ENCODE results near the gene COPS3.

Gene COPS3

DNA sequence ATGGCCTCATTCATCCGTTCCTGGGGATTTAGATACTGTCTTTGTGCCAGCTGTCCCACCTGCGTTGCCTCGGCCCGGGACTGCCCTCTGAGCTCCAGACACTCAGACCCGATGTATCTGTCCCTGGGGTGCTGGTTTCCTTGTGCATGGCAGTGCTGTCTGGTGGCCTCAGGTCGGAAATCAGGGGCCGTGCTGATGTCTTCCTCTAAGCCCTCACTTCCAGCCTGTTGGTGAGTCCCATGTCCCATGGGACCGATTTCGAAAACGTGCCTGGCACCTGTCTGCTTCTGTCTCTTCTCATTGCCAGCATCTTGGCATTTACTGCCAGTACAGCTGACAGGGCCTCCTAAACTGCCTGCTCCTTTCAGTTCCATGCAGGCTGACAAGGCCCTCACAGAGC lies 44.2 kb upstream of the COPS3 start:
- Histone ChIP-seq H3K14ac (ENCODE audit: low read length in 2 of 2) (no peak overlapping the region), H3K27ac (ENCODE audit: low read length, poor library complexity, severe bottlenecking) (no peak overlapping the region), H2BK12ac (ENCODE audit: low read length in 2 of 2) (no peak overlapping the region), H2BK120ac (ENCODE audit: low read depth, low read length) (no peak overlapping the region), H3K4ac (ENCODE audit: low read depth in 1 of 2, low read length in 2 of 2) (no peak overlapping the region), H3K9ac (ENCODE audit: low read length) (no peak overlapping the region), H3K9me3 (ENCODE audit: control insufficient read depth, low read length) (no peaks in the 10 kb centered on the region), H3K79me1 (replicated peaks; ENCODE audit: low read length, poor library complexity, severe bottlenecking) (no peaks in the 10 kb centered on the region), H3K18ac (ENCODE audit: low read depth in 1 of 2, low read length in 2 of 2) (no peak overlapping the region), H3K27me3 (ENCODE audit: control insufficient read depth in 1 of 2, insufficient read depth in 1 of 2, low read length in 2 of 2) (peaks cover 0 to 13% of the 10 kb centered on the region in 2 experiments), H3K23ac (ENCODE audit: low read length in 2 of 2) (no peak overlapping the region), H2BK5ac (ENCODE audit: low read depth, low read length, poor library complexity, severe bottlenecking) (no peak overlapping the region), H2AFZ (ENCODE audit: low read depth, low read length) (no peak overlapping the region), H3K4me1 (ENCODE audit: control insufficient read depth, insufficient read depth, low read depth, low read length) (no peaks in the 10 kb centered on the region), H4K8ac (ENCODE audit: low read length) (no peak overlapping the region), H2AK5ac (ENCODE audit: low read length, severe bottlenecking) (no peak overlapping the region), H4K91ac (ENCODE audit: low read length) (no peak overlapping the region), H2BK15ac (ENCODE audit: low read depth, poor library complexity, severe bottlenecking) (no peak overlapping the region), H3K4me3 (ENCODE audit: insufficient read depth in 1 of 2, low read depth in 1 of 2, low read length in 2 of 2) (no peak overlapping the region), H3K4me2 (ENCODE audit: low read length, poor library complexity, severe bottlenecking) (no peak overlapping the region), H3K36me3 (ENCODE audit: control insufficient read depth in 1 of 2, insufficient read depth in 2 of 2, low read depth in 1 of 2, low read length in 2 of 2) (no peaks in the 10 kb centered on the region)
- WGBS = 93% methylated on average over 10 of the region's 10 CpGs
- no peak for DNase-seq

DNA sequence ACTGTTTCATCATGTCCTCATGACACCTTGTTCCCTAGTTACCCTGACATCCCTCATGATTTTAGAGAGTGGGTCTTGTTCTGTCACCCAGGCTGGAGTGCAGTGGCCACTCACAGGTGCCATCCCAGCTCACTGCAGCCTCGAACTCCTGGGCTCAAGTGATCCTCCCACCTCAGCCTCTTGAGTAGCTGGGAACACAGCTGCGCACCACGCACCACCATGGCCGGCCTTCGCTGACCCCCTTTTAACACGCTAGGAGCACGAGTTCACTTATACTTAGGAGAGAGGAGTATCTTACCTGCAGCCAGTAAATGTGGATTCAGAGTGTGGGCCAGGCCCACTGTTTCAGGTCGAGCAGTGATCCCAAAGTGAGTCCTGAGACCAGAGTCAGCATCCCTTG lies 43.6 kb upstream of the COPS3 start:
- no peak overlapping the region for H2BK120ac ChIP-seq (ENCODE audit: low read depth, low read length)
- no peak overlapping the region for H3K18ac ChIP-seq (ENCODE audit: low read depth in 1 of 2, low read length in 2 of 2)
- no peaks in the 10 kb centered on the region for H3K4me1 ChIP-seq (ENCODE audit: control insufficient read depth, insufficient read depth, low read depth, low read length)
- H3K14ac ChIP-seq (ENCODE audit: low read length in 2 of 2) = no peak overlapping the region
- no peak overlapping the region for H3K4me3 ChIP-seq (ENCODE audit: insufficient read depth in 1 of 2, low read depth in 1 of 2, low read length in 2 of 2)
- WGBS = 87% methylated on average over 8 of the region's 8 CpGs
- H2BK5ac ChIP-seq (ENCODE audit: low read depth, low read length, poor library complexity, severe bottlenecking) = no peak overlapping the region
- no peaks in the 10 kb centered on the region for H3K9me3 ChIP-seq (ENCODE audit: control insufficient read depth, low read length)
- H3K36me3 ChIP-seq (ENCODE audit: control insufficient read depth in 1 of 2, insufficient read depth in 2 of 2, low read depth in 1 of 2, low read length in 2 of 2) = no peaks in the 10 kb centered on the region
- peaks cover 0 to 13% of the 10 kb centered on the region in 2 experiments for H3K27me3 ChIP-seq (ENCODE audit: control insufficient read depth in 1 of 2, insufficient read depth in 1 of 2, low read length in 2 of 2)
- no peak overlapping the region for H3K27ac ChIP-seq (ENCODE audit: low read length, poor library complexity, severe bottlenecking)
- no peak overlapping the region for H2AFZ ChIP-seq (ENCODE audit: low read depth, low read length)
- no peak overlapping the region for H4K91ac ChIP-seq (ENCODE audit: low read length)
- H2AK5ac ChIP-seq (ENCODE audit: low read length, severe bottlenecking) = no peak overlapping the region
- no peak overlapping the region for H3K4me2 ChIP-seq (ENCODE audit: low read length, poor library complexity, severe bottlenecking)
- no peak overlapping the region for H4K8ac ChIP-seq (ENCODE audit: low read length)
- H3K4ac ChIP-seq (ENCODE audit: low read depth in 1 of 2, low read length in 2 of 2) = no peak overlapping the region
- no peaks in the 10 kb centered on the region for H3K79me1 ChIP-seq (replicated peaks; ENCODE audit: low read length, poor library complexity, severe bottlenecking)
- H2BK15ac ChIP-seq (ENCODE audit: low read depth, poor library complexity, severe bottlenecking) = no peak overlapping the region
- no peak overlapping the region for H3K9ac ChIP-seq (ENCODE audit: low read length)
- no peak for DNase-seq
- H3K23ac ChIP-seq (ENCODE audit: low read length in 2 of 2) = no peak overlapping the region
- no peak overlapping the region for H2BK12ac ChIP-seq (ENCODE audit: low read length in 2 of 2)

DNA sequence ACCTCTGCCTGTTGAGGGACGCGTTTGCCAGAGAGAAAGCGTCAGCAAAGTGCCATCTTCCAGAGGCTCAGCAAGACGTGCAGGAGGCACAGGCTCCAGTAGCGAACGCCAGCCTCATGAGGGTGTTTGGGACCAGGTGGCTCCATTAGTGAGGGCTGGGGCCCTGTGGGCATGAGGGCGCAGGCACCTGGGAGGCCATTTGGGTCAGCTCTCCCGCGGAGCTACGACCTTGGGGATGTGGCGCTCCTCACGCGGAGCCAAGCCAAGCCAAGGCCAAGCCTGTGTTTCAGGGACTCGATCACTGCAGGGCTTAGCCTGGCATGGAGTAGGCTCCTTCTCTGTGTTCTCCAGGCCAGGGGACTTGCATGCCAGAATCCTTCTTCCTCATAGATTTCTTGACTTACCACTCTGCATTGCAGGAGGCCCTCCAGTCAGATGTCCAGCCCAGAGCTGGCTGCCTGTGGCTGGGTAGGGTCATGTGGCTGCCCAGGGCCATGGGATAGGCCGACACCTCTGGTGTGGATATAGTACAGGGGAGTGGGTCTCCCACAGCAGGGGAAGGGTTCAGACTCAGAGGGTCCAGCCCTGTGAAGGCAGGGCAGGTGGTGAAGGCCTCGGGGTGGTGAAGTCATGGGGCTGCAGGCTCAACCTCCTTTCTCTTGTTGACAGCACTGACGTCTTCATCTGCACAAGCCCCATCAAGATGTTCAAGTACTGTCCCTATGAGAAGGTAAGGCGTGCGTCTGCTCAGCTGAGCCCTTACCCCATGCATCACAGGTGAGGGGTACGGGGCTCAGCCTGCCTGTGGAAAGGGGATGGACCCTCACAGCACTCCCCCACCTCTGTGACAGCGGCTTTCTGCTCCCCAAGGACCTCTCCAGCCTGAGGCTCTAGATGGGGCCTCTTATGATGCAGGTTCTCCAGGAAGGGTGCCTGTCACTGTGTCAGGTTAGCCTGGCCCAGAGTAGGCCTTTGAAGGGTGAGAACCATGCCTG lies 41.8 kb upstream of the COPS3 start:
- Histone ChIP-seq H3K9ac (ENCODE audit: low read length) (no peak overlapping the region), H3K4me2 (ENCODE audit: low read length, poor library complexity, severe bottlenecking) (no peak overlapping the region), H3K9me3 (ENCODE audit: control insufficient read depth, low read length) (no peaks in the 10 kb centered on the region), H4K8ac (ENCODE audit: low read length) (no peak overlapping the region), H2BK5ac (ENCODE audit: low read depth, low read length, poor library complexity, severe bottlenecking) (no peak overlapping the region), H3K18ac (ENCODE audit: low read depth in 1 of 2, low read length in 2 of 2) (no peak overlapping the region), H3K27me3 (ENCODE audit: control insufficient read depth in 1 of 2, insufficient read depth in 1 of 2, low read length in 2 of 2) (peaks cover 0 to 6% of the 10 kb centered on the region in 2 experiments), H3K4me1 (ENCODE audit: control insufficient read depth, insufficient read depth, low read depth, low read length) (no peaks in the 10 kb centered on the region), H3K4ac (ENCODE audit: low read depth in 1 of 2, low read length in 2 of 2) (peak overlapping the region in 1 of 2 experiments; percentile 13), H3K36me3 (ENCODE audit: control insufficient read depth in 1 of 2, insufficient read depth in 2 of 2, low read depth in 1 of 2, low read length in 2 of 2) (no peaks in the 10 kb centered on the region), H2AFZ (ENCODE audit: low read depth, low read length) (no peak overlapping the region), H3K79me1 (replicated peaks; ENCODE audit: low read length, poor library complexity, severe bottlenecking) (no peaks in the 10 kb centered on the region), H2AK5ac (ENCODE audit: low read length, severe bottlenecking) (no peak overlapping the region), H3K14ac (ENCODE audit: low read length in 2 of 2) (peak overlapping the region in 1 of 2 experiments; percentile 58), H2BK12ac (ENCODE audit: low read length in 2 of 2) (no peak overlapping the region), H4K91ac (ENCODE audit: low read length) (no peak overlapping the region), H2BK120ac (ENCODE audit: low read depth, low read length) (no peak overlapping the region), H2BK15ac (ENCODE audit: low read depth, poor library complexity, severe bottlenecking) (no peak overlapping the region), H3K4me3 (ENCODE audit: insufficient read depth in 1 of 2, low read depth in 1 of 2, low read length in 2 of 2) (no peak overlapping the region), H3K23ac (ENCODE audit: low read length in 2 of 2) (no peak overlapping the region), H3K27ac (ENCODE audit: low read length, poor library complexity, severe bottlenecking) (no peak overlapping the region)
- DNase-seq = no peak
- WGBS = 90% methylated on average over 21 of the region's 21 CpGs

DNA sequence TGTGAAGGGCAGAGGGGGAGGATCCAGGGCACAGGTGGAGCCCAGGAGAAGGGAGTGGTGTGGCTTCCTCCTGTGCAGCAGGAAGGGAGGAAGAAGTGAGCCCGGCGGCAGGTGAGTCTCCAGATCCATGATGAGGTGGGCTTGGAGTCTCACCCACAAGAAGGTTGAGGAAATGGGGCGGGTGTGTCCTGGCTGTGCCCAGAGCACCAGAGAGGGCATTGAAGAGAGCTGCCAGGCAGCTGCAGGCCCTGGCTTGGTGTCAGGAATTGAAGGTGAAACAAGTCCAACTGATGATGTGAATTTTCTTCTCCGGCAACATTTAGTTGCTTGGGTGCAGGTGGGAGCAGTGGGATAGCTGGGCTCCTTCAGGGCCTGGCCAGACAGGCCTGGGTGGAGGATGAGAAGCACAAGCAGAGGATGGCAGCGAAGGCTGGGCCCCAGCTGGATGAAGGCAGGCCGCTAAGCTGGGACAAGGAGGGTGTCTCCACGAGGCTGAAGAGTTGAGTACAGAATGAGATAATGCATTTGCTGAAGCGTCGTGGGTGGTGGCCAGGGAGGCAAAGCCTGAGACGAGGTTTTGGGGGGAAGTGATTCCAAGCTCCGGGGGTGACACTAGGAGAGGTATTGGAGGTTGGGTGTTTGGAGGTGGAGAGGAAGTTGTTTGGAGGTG lies 40.4 kb upstream of the COPS3 start:
- H3K9me3 ChIP-seq (ENCODE audit: control insufficient read depth, low read length) = no peaks in the 10 kb centered on the region
- H3K9ac ChIP-seq (ENCODE audit: low read length) = no peak overlapping the region
- H3K27me3 ChIP-seq (ENCODE audit: control insufficient read depth in 1 of 2, insufficient read depth in 1 of 2, low read length in 2 of 2) = peaks cover 0 to 6% of the 10 kb centered on the region in 2 experiments
- peak overlapping the region in 1 of 2 experiments; percentile 30 for H3K14ac ChIP-seq (ENCODE audit: low read length in 2 of 2)
- H3K4me2 ChIP-seq (ENCODE audit: low read length, poor library complexity, severe bottlenecking) = no peak overlapping the region
- no peak overlapping the region for H2BK12ac ChIP-seq (ENCODE audit: low read length in 2 of 2)
- 92% methylated on average over 11 of the region's 11 CpGs for WGBS
- DNase-seq = no peak
- no peaks in the 10 kb centered on the region for H3K36me3 ChIP-seq (ENCODE audit: control insufficient read depth in 1 of 2, insufficient read depth in 2 of 2, low read depth in 1 of 2, low read length in 2 of 2)
- no peak overlapping the region for H4K91ac ChIP-seq (ENCODE audit: low read length)
- no peak overlapping the region for H2AK5ac ChIP-seq (ENCODE audit: low read length, severe bottlenecking)
- H2BK120ac ChIP-seq (ENCODE audit: low read depth, low read length) = no peak overlapping the region
- no peak overlapping the region for H3K4me3 ChIP-seq (ENCODE audit: insufficient read depth in 1 of 2, low read depth in 1 of 2, low read length in 2 of 2)
- no peak overlapping the region for H4K8ac ChIP-seq (ENCODE audit: low read length)
- H3K18ac ChIP-seq (ENCODE audit: low read depth in 1 of 2, low read length in 2 of 2) = no peak overlapping the region
- no peaks in the 10 kb centered on the region for H3K4me1 ChIP-seq (ENCODE audit: control insufficient read depth, insufficient read depth, low read depth, low read length)
- H3K79me1 ChIP-seq (replicated peaks; ENCODE audit: low read length, poor library complexity, severe bottlenecking) = no peaks in the 10 kb centered on the region
- no peak overlapping the region for H3K4ac ChIP-seq (ENCODE audit: low read depth in 1 of 2, low read length in 2 of 2)
- H2BK5ac ChIP-seq (ENCODE audit: low read depth, low read length, poor library complexity, severe bottlenecking) = no peak overlapping the region
- no peak overlapping the region for H3K23ac ChIP-seq (ENCODE audit: low read length in 2 of 2)
- no peak overlapping the region for H2BK15ac ChIP-seq (ENCODE audit: low read depth, poor library complexity, severe bottlenecking)
- no peak overlapping the region for H3K27ac ChIP-seq (ENCODE audit: low read length, poor library complexity, severe bottlenecking)
- H2AFZ ChIP-seq (ENCODE audit: low read depth, low read length) = no peak overlapping the region

Data from mesenchymal stem cell (in vitro differentiated cells and primary cell).